Measurements from ENCODE around the gene MEGF10. TPM values are rescaled to one million over a fixed set of nuclear protein-coding genes. Genes with fewer than 3 reads are reported as not detected.

MEGF10 gene
- total RNA-seq, 1 donor from 2014 or later = not detected

GRCh38 chr5:127419683-127420257 lies 129.2 kb downstream of the MEGF10 start:
- Histone ChIP-seq H3K4me3 (ENCODE audit: low read depth, low read length) (no peak overlapping the region), H3K36me3 (ENCODE audit: control insufficient read depth, insufficient read depth, low read length) (no peaks in the 10 kb centered on the region), H3K27me3 (ENCODE audit: control insufficient read depth, insufficient read depth, low read length) (no peaks in the 10 kb centered on the region)
- DNase-seq (ENCODE audit: low read depth) = no peak
- TF ChIP-seq, protein P1, sequence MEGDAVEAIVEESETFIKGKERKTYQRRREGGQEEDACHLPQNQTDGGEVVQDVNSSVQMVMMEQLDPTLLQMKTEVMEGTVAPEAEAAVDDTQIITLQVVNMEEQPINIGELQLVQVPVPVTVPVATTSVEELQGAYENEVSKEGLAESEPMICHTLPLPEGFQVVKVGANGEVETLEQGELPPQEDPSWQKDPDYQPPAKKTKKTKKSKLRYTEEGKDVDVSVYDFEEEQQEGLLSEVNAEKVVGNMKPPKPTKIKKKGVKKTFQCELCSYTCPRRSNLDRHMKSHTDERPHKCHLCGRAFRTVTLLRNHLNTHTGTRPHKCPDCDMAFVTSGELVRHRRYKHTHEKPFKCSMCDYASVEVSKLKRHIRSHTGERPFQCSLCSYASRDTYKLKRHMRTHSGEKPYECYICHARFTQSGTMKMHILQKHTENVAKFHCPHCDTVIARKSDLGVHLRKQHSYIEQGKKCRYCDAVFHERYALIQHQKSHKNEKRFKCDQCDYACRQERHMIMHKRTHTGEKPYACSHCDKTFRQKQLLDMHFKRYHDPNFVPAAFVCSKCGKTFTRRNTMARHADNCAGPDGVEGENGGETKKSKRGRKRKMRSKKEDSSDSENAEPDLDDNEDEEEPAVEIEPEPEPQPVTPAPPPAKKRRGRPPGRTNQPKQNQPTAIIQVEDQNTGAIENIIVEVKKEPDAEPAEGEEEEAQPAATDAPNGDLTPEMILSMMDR (IDR thresholded peaks at IDR 0.05; ENCODE audit: insufficient read depth, low read length, severe bottlenecking) = no peak
- no peak for FAIRE-seq

GRCh38 chr5:127420758-127421157 lies 130.2 kb downstream of the MEGF10 start:
- FAIRE-seq (no peak), DNase-seq (ENCODE audit: low read depth) (no peak)
- TF ChIP-seq, protein P1 (IDR thresholded peaks at IDR 0.05; ENCODE audit: insufficient read depth, low read length, severe bottlenecking) = no peak
- no peaks in the 10 kb centered on the region for H3K36me3 ChIP-seq (ENCODE audit: control insufficient read depth, insufficient read depth, low read length)
- no peaks in the 10 kb centered on the region for H3K27me3 ChIP-seq (ENCODE audit: control insufficient read depth, insufficient read depth, low read length)
- H3K4me3 ChIP-seq (ENCODE audit: low read depth, low read length) = no peak overlapping the region

DNA sequence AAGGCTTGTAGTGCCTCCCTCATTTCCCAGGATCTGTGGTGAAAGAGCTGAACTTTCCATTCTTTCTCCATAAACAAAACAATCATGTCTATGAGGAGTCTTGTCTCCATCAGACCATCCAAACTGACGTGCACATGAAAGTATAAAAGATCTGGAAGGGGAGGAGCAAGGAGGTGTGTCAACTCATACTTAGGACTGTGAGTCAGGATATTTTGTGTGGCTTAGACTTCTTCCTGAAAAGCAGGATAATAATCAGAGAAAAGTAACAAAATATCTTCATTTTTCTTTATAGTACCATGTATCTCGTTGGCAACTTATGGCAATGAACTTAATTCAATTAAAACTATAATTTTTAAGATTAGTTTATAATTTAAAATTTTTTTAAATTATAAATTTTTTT lies 130.9 kb downstream of the MEGF10 start:
- Histone ChIP-seq H3K4me3 (ENCODE audit: low read depth, low read length) (no peak overlapping the region), H3K36me3 (ENCODE audit: control insufficient read depth, insufficient read depth, low read length) (no peaks in the 10 kb centered on the region), H3K27me3 (ENCODE audit: control insufficient read depth, insufficient read depth, low read length) (no peaks in the 10 kb centered on the region)
- FAIRE-seq = no peak
- TF ChIP-seq, protein P1 (IDR thresholded peaks at IDR 0.05; ENCODE audit: insufficient read depth, low read length, severe bottlenecking) = no peak
- no peak for DNase-seq (ENCODE audit: low read depth)

- DNase-seq (ENCODE audit: low read depth) (no peak), FAIRE-seq (no peak)
- H3K4me3 ChIP-seq (ENCODE audit: low read depth, low read length) = no peak overlapping the region
- no peaks in the 10 kb centered on the region for H3K27me3 ChIP-seq (ENCODE audit: control insufficient read depth, insufficient read depth, low read length)
- TF ChIP-seq, protein P1 (IDR thresholded peaks at IDR 0.05; ENCODE audit: insufficient read depth, low read length, severe bottlenecking) = no peak
- no peaks in the 10 kb centered on the region for H3K36me3 ChIP-seq (ENCODE audit: control insufficient read depth, insufficient read depth, low read length)
These were observed 132.7 kb downstream of the MEGF10 start for GRCh38 chr5:127423173-127423798.

GRCh38 chr5:127425037-127425436 lies 134.4 kb downstream of the MEGF10 start:
- peak; percentile 55 for FAIRE-seq
- Histone ChIP-seq H3K4me3 (ENCODE audit: low read depth, low read length) (no peak overlapping the region), H3K36me3 (ENCODE audit: control insufficient read depth, insufficient read depth, low read length) (no peaks in the 10 kb centered on the region)

More at GRCh38 chr5:127425037-127425436, 134.4 kb downstream of the MEGF10 start:
- no peaks in the 10 kb centered on the region for H3K27me3 ChIP-seq (ENCODE audit: control insufficient read depth, insufficient read depth, low read length)
- TF ChIP-seq, protein P1 (IDR thresholded peaks at IDR 0.05; ENCODE audit: insufficient read depth, low read length, severe bottlenecking) = no peak
- no peak for DNase-seq (ENCODE audit: low read depth)

Measured in bronchial epithelial cell (primary cell).